ENCODE data around the gene HEPACAM2. TPM values are rescaled to one million over a fixed set of nuclear protein-coding genes. Genes with fewer than 3 reads are reported as not detected.

Gene HEPACAM2
- total and polyA plus RNA-seq, 2 of the 4 experiments (the other 2 are of a cell fraction) = under 0.01 to 0.05 TPM

DNA sequence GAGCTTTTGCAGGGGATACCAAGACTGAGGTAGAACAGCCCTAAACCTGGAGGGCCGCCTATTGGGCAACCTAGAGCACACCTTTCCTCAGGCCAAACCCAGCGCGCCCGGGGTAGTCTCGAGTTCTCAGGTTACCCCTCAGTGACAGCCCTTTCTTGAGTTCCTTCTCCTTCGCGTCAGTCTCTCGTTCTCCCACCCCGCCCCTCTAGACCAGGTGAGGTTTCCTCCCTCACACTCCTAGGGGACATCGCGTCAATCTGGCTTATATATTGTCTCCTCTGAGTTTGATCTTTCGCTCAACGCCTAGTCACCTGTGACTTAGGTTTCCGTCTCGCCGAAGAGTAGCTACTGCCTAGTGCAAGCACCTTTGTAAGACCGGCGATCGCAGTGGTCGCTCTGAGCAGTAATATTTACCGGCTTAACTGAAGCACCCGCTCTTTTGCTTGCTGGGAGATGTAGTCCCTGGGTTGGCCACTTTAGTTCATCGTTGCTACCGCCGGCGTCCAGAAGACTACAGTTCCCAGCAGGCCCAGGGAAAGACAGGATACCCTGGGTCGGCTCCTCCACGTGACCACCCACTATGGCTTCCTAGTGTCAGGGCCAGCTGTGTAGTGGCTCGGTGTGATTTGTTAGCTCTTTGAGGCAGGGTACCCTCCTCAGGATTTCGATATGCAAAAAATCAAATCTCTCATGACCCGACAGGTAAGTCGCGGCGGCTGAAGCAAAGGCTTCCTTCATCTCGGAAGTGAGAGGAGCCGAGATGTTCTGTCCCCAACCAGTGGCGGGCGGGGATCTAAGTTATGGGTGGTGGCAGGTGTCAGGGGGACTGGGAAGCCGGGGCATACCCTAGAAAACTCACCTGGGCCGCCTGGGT is 5.8 kb upstream of the HEPACAM2 start, which contains the start of gene VPS50:
TSS of gene VPS50 (plus strand) at position 568 of the 874 bp plus-strand sequence. CDS start at position 670, 102 bp downstream.
- Histone ChIP-seq H4K5ac (ENCODE audit: low read depth, low read length) (peak within 1 kb of the TSS; percentile 98), H3K18ac (ENCODE audit: low read depth, low read length) (0 out of 2 replicates have a peak within 1 kb of the TSS, but pooled peaks have one; percentile 53), H3K9me1 (ENCODE audit: insufficient read depth, low read length) (peaks cover 3% of the 10 kb centered on the region; the same call in 1 of the 2 replicates), H4K91ac (ENCODE audit: insufficient read depth, low read depth, low read length) (peak within 1 kb of the TSS; percentile 79), H3K14ac (replicated peaks; ENCODE audit: low read depth, low read length) (peak within 1 kb of the TSS; percentile 97), H3K23ac (ENCODE audit: low read depth, low read length) (peak within 1 kb of the TSS; percentile 72; the same call in 1 of the 2 replicates), H3K9me3 (ENCODE audit: control insufficient read depth, insufficient read depth, low read length) (no peaks in the 10 kb centered on the region), H3K4me1 (ENCODE audit: control insufficient read depth, insufficient read depth, low read length) (no peaks in the 10 kb centered on the region), H3K27me3 (ENCODE audit: control insufficient read depth, insufficient read depth, low read length) (peaks cover under 1% of the 10 kb centered on the region; the same call in 1 of the 2 replicates), H4K8ac (ENCODE audit: low read depth in 2 of 2, low read length in 2 of 2) (peak within 1 kb of the TSS; percentile 89 to 100), H4K20me1 (ENCODE audit: insufficient read depth, low read length) (no peaks in the 10 kb centered on the region), H2AFZ (replicated peaks; ENCODE audit: low read length, poor library complexity) (peak within 1 kb of the TSS; percentile 98), H2BK5ac (ENCODE audit: low read depth, low read length, poor library complexity, severe bottlenecking) (peak within 1 kb of the TSS; percentile 63), H3K4me3 (ENCODE audit: insufficient read depth, low read depth, low read length) (peak within 1 kb of the TSS; percentile 80), H3K56ac (ENCODE audit: extremely low read depth, insufficient read depth, low read length) (peak within 1 kb of the TSS; percentile 85), H3K4ac (ENCODE audit: low read depth, low read length) (peak within 1 kb of the TSS; percentile 85), H2AK9ac (replicated peaks; ENCODE audit: low read depth, low read length, poor library complexity) (peak within 1 kb of the TSS; percentile 90), H3K9ac (ENCODE audit: low read depth, low read length) (peak within 1 kb of the TSS; percentile 93), H3K4me2 (ENCODE audit: low read depth, low read length) (peak within 1 kb of the TSS; percentile 99), H3K27ac (ENCODE audit: insufficient read depth, low read length) (peak within 1 kb of the TSS; percentile 64), H2BK20ac (ENCODE audit: low read depth, low read length) (no peak within 1 kb of the TSS), H2BK120ac (ENCODE audit: low read depth, low read length) (no peak within 1 kb of the TSS), H2AK5ac (ENCODE audit: low read depth, low read length) (peak within 1 kb of the TSS; percentile 66; the same call in 1 of the 2 replicates), H2BK15ac (ENCODE audit: low read depth, low read length) (no peak within 1 kb of the TSS), H3K36me3 (ENCODE audit: control insufficient read depth, insufficient read depth, low read length) (no peaks in the 10 kb centered on the region), H3K79me1 (ENCODE audit: low read depth in 1 of 2, low read length in 2 of 2) (peaks cover 16 to 25% of the 10 kb centered on the region in 2 experiments)
- ATAC-seq (ENCODE audit: low read depth) = peak; percentile 100
- ChIA-PET CTCF (interaction anchor here (1.0 to 2.2 kb wide), 2 partner anchors 10 to 139 kb away, joined by 3 to 9 read pairs; no protein-coding TSS in a partner anchor), POLR2A (ENCODE audit: unreplicated experiment) (no interaction called here)
- peak; percentile 93 for DNase-seq
- TF ChIP-seq MAZ (IDR thresholded peaks at IDR 0.05; ENCODE audit: borderline replicate concordance, low read depth, low read length) (peak; percentile 34; the same call in 1 of the 2 replicates), NFE2L2 (IDR thresholded peaks at IDR 0.05; ENCODE audit: low read depth, low read length) (no peak), CEBPB (IDR thresholded peaks at IDR 0.05; ENCODE audit: low read depth, low read length) (peak; percentile 25; the same call in 1 of the 2 replicates), RCOR1 (IDR thresholded peaks at IDR 0.05; ENCODE audit: insufficient replicate concordance, low read length) (no peak), SMC3 (IDR thresholded peaks at IDR 0.05; ENCODE audit: low read depth, low read length) (no peak), MXI1 (IDR thresholded peaks at IDR 0.05; ENCODE audit: borderline replicate concordance, low read depth, low read length) (peak; percentile 86; the same call in 1 of the 2 replicates)
- TF ChIP-seq, protein P1, sequence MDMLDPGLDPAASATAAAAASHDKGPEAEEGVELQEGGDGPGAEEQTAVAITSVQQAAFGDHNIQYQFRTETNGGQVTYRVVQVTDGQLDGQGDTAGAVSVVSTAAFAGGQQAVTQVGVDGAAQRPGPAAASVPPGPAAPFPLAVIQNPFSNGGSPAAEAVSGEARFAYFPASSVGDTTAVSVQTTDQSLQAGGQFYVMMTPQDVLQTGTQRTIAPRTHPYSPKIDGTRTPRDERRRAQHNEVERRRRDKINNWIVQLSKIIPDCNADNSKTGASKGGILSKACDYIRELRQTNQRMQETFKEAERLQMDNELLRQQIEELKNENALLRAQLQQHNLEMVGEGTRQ (IDR thresholded peaks at IDR 0.05; ENCODE audit: low read depth, low read length) = peak; percentile 99
- dilution Hi-C loops (cut with HindIII; ENCODE audit: low sequenced_read_pairs, unreplicated experiment) (no loop called here), intact Hi-C loops (cut with micrococcal nuclease) (no loop called here), in situ Hi-C loops (cut with MboI; ENCODE audit: low sequenced_read_pairs) (loop anchor here (25.0 kb wide), 1 partner anchor 980 kb away; no protein-coding TSS in a partner anchor)
- BruUV-seq (replicated peaks) = no TSS peak
- 0% methylated on average over 9 of the region's 40 CpGs; no CpG with 5 or more reads in 1 of the 2 experiments for WGBS, 2 experiments (ENCODE audit: extremely low coverage in 2 of 2, insufficient read length in 1 of 2)

All from IMR-90 (cell line).